ENCODE results near the gene KNSTRN.

DNA sequence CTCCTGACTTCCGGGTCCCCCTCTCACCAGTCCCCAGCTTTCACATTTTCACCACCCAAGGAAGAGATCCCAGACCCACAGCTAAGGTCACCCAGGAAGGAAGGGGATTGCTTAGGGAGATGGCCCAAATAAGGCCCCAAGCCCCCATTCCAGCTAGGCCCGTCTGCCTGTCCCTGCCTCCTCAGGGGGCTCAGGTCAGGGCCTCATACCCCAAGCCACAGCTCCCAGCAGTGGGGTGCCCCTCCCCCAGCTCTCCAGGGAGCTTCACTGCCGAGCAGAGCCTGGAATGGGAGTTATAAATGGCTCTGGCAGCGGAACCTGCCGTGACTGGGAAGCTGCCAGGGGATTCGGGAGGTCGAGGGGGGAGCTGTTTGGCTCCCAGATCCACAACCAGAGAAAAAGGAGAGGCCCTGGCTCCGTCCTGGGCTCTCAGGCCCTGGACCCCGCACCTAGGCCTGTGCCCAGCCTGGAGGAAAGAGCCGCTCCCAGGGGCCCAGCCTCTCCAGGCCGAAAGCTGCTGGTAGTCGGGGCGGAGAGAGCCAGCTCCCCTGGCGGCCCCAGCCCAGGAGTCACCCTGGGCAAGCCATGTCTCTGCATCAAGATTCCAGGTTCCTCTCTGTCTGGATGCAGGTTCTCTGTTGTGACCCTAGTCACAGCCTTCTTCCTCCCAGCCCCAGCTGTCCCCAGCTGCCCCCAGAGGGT, 42.3 kb upstream of the KNSTRN start:
- TF ChIP-seq ZNF239 (tag by site-specific recombination; IDR thresholded peaks at IDR 0.05) (no peak), MZF1 (tag by site-specific recombination; IDR thresholded peaks at IDR 0.05; ENCODE audit: borderline replicate concordance) (no peak), ZBTB7A (tag by site-specific recombination; IDR thresholded peaks at IDR 0.05; ENCODE audit: low read depth) (no peak), ZNF585B (tag by site-specific recombination; IDR thresholded peaks at IDR 0.05) (no peak)
- TF ChIP-seq, protein P1, sequence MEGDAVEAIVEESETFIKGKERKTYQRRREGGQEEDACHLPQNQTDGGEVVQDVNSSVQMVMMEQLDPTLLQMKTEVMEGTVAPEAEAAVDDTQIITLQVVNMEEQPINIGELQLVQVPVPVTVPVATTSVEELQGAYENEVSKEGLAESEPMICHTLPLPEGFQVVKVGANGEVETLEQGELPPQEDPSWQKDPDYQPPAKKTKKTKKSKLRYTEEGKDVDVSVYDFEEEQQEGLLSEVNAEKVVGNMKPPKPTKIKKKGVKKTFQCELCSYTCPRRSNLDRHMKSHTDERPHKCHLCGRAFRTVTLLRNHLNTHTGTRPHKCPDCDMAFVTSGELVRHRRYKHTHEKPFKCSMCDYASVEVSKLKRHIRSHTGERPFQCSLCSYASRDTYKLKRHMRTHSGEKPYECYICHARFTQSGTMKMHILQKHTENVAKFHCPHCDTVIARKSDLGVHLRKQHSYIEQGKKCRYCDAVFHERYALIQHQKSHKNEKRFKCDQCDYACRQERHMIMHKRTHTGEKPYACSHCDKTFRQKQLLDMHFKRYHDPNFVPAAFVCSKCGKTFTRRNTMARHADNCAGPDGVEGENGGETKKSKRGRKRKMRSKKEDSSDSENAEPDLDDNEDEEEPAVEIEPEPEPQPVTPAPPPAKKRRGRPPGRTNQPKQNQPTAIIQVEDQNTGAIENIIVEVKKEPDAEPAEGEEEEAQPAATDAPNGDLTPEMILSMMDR (tag by site-specific recombination; IDR thresholded peaks at IDR 0.05) = no peak; the same call in 1 of the 2 replicates
- TF ChIP-seq, protein P2, sequence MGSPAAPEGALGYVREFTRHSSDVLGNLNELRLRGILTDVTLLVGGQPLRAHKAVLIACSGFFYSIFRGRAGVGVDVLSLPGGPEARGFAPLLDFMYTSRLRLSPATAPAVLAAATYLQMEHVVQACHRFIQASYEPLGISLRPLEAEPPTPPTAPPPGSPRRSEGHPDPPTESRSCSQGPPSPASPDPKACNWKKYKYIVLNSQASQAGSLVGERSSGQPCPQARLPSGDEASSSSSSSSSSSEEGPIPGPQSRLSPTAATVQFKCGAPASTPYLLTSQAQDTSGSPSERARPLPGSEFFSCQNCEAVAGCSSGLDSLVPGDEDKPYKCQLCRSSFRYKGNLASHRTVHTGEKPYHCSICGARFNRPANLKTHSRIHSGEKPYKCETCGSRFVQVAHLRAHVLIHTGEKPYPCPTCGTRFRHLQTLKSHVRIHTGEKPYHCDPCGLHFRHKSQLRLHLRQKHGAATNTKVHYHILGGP (tag by site-specific recombination; IDR thresholded peaks at IDR 0.05) = no peak
- TF ChIP-seq, protein P3, sequence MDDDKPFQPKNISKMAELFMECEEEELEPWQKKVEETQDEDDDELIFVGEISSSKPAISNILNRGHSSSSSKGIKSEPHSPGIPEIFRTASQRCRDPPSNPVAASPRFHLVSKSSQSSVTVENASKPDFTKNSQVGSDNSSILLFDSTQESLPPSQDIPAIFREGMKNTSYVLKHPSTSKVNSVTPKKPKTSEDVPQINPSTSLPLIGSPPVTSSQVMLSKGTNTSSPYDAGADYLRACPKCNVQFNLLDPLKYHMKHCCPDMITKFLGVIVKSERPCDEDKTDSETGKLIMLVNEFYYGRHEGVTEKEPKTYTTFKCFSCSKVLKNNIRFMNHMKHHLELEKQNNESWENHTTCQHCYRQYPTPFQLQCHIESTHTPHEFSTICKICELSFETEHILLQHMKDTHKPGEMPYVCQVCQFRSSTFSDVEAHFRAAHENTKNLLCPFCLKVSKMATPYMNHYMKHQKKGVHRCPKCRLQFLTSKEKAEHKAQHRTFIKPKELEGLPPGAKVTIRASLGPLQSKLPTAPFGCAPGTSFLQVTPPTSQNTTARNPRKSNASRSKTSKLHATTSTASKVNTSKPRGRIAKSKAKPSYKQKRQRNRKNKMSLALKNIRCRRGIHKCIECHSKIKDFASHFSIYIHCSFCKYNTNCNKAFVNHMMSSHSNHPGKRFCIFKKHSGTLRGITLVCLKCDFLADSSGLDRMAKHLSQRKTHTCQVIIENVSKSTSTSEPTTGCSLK (tag by site-specific recombination; IDR thresholded peaks at IDR 0.05) = no peak
